Hematopoietic multipotent progenitor cell (in vitro differentiated cells): ENCODE results near the gene SLC16A3. TPM values are rescaled to one million over a fixed set of nuclear protein-coding genes. Genes with fewer than 3 reads are reported as not detected.

ENCODE experiments used
- DNase-seq, 3 donors: peaks; one replicate each; pipeline ENCODE4 v3.0.0-alpha.2; 2011 to 2015; ENCODE audit warnings: low read depth in 2 of 3, low spot score in 2 of 3
- total RNA-seq: library from RNA; depleted of rRNA; stranded (reverse); fragments of >200 nt; gene quantifications from one replicate; pipeline ENCODE4 v1.2.3, GENCODE V29; 2012

SLC16A3 gene
- total RNA-seq, 1 donor = 65.4 TPM

- DNase-seq = no peak
These were observed 6.4 kb downstream of the SLC16A3 start for GRCh38 chr17:82235056-82235774.

GRCh38 chr17:82235775-82236141 is 6.9 kb downstream of the SLC16A3 start:
- no peak for DNase-seq

DNA sequence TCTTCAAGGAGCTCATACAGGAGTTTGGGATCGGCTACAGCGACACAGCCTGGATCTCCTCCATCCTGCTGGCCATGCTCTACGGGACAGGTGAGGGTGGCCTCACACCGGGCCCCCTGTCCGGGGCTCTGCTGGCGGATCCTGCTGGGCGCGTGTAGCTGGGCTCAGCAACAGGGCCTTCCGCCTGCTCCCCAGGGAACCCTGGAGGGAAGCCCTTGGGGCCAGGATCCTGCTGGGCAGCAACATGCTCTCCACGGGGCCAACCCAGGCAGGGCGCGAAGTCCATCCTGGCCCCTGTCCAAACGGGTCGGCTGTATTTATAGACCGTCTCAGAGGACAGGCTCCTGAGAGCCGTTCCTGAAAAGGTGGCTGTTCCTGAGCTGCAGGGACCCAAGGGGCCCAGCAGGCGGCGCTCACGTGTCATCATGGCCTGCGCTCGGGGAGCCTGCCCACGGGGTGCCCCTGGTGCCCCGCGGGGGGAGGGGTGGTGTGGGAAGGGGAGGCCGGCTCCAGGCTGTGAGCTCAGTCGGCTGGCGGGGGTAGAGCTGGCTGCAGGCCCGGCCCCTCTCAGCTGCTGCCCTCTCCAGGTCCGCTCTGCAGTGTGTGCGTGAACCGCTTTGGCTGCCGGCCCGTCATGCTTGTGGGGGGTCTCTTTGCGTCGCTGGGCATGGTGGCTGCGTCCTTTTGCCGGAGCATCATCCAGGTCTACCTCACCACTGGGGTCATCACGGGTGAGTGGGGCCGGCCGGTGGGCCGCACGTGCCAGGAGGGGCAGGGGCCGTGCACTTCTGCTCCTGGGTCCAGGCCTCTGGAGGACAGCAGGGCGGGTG is 7.5 kb downstream of the SLC16A3 start:
- DNase-seq = peak in 2 of 3 donors; percentile 66 to 79

GRCh38 chr17:82237083-82237745 is 8.4 kb downstream of the SLC16A3 start:
- peak in 1 of 3 donors; percentile 18 for DNase-seq

DNA sequence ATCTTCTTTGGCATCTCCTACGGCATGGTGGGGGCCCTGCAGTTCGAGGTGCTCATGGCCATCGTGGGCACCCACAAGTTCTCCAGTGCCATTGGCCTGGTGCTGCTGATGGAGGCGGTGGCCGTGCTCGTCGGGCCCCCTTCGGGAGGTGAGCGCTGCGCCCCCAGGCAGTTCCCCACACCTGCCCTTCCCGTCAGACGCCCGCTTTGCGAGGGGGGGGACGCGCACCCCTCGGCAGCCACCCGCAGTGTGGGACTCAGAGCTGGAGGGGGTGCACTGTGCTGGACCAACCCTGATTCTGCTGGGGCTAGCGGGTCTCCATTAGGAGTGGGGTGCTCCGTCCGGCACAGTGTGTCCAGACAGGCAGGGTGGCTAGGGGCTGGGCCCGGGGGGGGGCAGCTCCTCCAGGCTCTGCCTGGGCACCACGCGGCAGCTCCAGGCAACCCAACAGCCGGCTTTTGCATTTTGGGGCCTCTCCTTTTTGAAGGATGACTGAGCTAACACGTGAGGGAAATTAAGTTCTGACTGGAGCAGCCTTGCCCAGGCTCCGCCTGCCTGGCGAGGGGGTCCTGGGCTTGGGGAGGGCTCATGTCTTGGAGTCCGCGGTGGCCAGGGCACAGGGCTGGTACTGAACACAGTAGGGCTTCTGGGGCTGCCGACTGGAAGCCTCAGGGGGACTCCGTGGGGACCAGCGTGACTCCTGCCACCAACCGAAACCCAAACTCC is 9.1 kb downstream of the SLC16A3 start:
- no peak for DNase-seq

GRCh38 chr17:82238472-82239201 is 9.8 kb downstream of the SLC16A3 start:
- peak in 1 of 3 donors; percentile 29 for DNase-seq

DNA sequence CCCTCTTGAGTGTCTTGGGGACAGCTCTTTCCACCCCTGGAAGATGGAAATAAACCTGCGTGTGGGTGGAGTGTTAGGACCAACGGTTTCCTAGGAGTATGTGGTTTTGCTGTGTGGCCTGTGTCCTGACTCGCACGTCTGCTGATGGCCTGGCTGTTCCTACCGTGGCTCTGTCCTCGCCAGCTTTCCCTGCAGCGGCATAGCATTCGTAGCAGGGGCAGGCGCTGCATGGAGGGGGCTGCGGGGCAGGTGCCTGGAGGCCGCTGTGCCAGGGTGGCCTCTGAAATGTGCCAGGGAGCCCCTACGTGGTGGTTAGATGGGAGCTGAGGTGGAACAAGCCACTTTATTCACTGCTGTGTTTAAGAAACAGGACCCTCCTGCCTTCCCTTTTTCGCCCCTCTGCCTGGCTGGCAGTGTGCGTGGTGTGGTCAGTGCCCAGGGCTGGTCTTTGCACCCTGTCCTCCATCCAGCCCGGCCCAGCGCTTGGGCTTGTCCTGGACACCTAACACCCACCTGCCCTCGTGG is 10.6 kb downstream of the SLC16A3 start:
- no peak for DNase-seq

GRCh38 chr17:82239926-82240505 is 11.2 kb downstream of the SLC16A3 start:
- no peak for DNase-seq

GRCh38 chr17:82240506-82241182 is 11.8 kb downstream of the SLC16A3 start:
- no peak for DNase-seq

- peak in 2 of 3 donors; percentile 74 to 82 for DNase-seq
These were observed 12.5 kb downstream of the SLC16A3 start for GRCh38 chr17:82241183-82241925.

GRCh38 chr17:82241926-82242697 is 13.3 kb downstream of the SLC16A3 start:
- DNase-seq = no peak

DNA sequence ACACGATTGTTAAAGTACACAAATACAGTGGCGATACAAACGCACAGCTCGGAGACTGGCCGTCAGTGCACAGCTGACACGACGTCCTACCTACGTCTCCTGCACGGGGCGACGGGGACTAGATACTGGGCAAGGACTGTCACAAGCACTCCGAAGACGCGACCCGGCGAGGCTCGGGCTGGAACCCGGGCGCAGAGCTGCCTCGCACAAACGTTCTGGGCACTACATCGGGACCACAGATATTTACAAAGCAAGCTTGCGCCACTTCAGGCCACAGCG is 13.8 kb downstream of the SLC16A3 start:
- DNase-seq = no peak

DNA sequence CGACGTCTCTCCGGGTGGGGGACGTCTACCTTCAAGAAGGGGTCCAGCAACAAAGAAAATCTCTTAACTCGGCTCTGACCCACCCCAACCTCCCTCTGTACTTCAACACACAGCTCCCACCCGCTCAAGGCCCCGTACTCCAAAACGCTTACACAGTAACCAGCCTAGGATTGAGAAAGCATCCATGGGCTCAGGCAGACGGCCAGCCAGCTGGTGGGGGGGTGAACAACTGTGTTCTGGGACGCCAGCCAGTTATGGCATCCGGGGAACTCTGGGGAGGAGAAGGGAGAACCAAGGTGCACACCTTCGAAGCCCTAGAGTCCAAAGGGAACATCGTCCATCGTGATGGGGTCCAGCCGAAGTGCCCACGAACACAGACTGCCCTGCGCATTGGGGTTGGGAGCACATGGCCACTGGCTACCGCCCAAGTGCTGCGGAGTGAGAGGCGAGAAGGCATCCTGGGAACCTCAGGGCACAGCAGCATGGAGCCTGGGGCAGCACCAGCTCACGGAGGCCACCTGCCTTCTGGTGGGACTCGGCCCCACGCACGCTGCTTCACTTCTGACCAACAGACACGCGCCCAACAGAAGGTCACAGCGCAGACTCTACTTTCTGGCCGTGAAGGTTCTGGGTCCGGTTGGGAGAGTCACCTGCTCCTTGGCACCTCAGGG is 14.3 kb downstream of the SLC16A3 start:
- no peak for DNase-seq

GRCh38 chr17:82243648-82244412 is 15.0 kb downstream of the SLC16A3 start:
- DNase-seq = no peak

- peak in 1 of 3 donors; percentile 44 for DNase-seq
These were observed 15.7 kb downstream of the SLC16A3 start for GRCh38 chr17:82244413-82245133.
